ENCODE measurements around the gene ABCA4.

- TF ChIP-seq CTCF (IDR thresholded peaks at IDR 0.05; ENCODE audit: poor library complexity) (no peak), EZH2 (IDR thresholded peaks at IDR 0.05; ENCODE audit: borderline replicate concordance) (no peak), EZH2phosphoT487 (IDR thresholded peaks at IDR 0.05; ENCODE audit: low read depth, severe bottlenecking, unreplicated experiment) (no peak)
Observed at GRCh38 chr1:94068096-94068998, 52.6 kb downstream of the ABCA4 start.
